Measurements from ENCODE around the gene APCDD1L.

- TF ChIP-seq CTCF (IDR thresholded peaks at IDR 0.05; ENCODE audit: insufficient read depth, low read depth, low read length) (no peak), EZH2 (IDR thresholded peaks at IDR 0.05; ENCODE audit: insufficient read depth, low read length) (no peak)
Observed at GRCh38 chr20:58556961-58557360, 41.8 kb upstream of the APCDD1L start.
